Fibroblast of pulmonary artery (primary cell): ENCODE results near the gene C5.

Experiments used
- DNase-seq: peaks from one replicate; pipeline ENCODE4 v3.0.0-alpha.2; 2010; ENCODE audit warnings: low read depth
- H3K4me3 ChIP-seq: replicated peaks from 2 replicates; pipeline ENCODE4 v1.5.1; 2011; ENCODE audit warnings: low read depth, mild to moderate bottlenecking, control low read depth, low read length, moderate library complexity
- TF ChIP-seq, protein P1 (sequence below): IDR thresholded peaks from 2 replicates; pipeline ENCODE4 v1.5.1; 2011; ENCODE audit warnings: mild to moderate bottlenecking, control low read depth, low read length, inconsistent platforms; ENCODE audit errors: missing control alignments

C5 gene

DNA sequence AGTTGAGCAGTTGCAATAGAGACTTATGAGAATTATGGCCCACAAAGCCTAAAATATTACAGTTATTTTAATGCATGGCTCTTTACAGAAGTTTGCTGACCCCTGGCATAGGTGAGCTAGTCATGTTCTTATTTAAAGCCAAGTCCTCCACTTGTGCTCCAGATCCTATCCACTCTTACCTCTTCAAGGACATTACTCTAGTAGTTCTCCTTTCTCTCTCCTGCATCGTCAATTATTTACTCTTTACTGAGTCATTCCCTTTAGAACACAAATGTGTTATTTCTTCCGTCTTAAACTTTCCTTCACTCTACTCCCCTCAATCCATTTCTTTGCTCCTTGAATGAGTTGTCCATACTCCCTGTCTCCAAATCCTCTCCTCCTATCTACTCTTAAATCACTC lies 102.9 kb downstream of the C5 start:
- no peak overlapping the region for H3K4me3 ChIP-seq
- no peak for DNase-seq
- TF ChIP-seq, protein P1, sequence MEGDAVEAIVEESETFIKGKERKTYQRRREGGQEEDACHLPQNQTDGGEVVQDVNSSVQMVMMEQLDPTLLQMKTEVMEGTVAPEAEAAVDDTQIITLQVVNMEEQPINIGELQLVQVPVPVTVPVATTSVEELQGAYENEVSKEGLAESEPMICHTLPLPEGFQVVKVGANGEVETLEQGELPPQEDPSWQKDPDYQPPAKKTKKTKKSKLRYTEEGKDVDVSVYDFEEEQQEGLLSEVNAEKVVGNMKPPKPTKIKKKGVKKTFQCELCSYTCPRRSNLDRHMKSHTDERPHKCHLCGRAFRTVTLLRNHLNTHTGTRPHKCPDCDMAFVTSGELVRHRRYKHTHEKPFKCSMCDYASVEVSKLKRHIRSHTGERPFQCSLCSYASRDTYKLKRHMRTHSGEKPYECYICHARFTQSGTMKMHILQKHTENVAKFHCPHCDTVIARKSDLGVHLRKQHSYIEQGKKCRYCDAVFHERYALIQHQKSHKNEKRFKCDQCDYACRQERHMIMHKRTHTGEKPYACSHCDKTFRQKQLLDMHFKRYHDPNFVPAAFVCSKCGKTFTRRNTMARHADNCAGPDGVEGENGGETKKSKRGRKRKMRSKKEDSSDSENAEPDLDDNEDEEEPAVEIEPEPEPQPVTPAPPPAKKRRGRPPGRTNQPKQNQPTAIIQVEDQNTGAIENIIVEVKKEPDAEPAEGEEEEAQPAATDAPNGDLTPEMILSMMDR: no peak

DNA sequence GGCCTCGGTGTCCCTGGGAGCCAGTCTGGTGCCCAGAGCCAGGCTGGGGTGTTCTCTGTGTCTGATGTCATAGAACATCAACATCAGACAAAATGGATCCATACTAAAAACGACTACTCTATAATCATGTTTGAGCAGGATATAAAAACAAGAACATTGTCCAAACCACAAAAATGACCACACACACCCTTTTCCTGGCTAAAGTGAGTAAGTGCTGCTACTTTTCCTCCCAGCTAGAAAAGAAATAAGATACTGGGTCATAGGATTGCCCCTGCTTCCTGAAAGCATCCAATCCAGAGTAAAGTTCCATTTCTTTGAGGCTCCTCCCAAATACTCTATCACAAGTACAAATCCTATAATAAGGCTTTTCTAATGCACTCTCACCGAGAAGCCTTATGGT lies 103.8 kb downstream of the C5 start:
- peak; percentile 54 for DNase-seq
- H3K4me3 ChIP-seq: no peak overlapping the region
- TF ChIP-seq, protein P1: no peak

DNA sequence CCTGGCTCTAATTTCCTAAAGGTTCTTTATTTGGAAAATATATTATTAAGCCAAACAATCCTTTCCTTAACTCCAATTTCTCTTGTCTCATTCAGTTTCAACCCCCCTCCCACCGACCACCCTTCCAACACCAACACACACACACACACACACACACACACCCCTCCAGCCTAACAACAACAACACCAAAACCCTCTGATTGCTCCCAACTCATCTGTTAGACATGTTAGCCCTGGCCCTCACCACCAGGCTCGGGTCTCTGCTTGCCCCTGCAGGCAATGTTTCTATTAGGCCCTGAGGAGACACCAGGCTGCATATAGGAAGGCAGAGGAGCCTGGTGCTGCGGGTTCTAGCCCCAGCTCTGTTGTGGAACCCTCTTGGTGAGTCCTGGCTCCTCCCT lies 105.1 kb downstream of the C5 start:
- H3K4me3 ChIP-seq: no peak overlapping the region
- TF ChIP-seq, protein P1: no peak
- no peak for DNase-seq

DNA sequence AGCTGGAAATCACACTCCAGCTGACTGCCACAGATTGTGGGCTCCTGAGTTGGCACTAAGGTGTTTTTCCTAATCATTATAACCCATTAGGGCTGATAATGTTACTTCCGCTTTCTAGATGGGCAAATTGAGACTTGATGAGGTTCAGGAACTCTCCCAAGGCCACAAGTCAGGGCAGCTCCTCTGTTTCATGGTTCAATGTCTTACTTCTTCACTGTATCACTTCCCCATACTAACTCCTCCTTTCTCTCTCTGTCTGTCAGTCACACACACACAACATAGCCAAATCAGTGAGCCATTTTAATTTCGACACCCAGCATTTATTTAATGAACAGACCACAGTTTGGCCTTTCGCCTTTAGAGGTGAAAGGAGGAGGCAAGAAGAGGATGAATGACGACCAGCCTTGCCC lies 105.6 kb downstream of the C5 start:
- DNase-seq: no peak
- TF ChIP-seq, protein P1: no peak
- no peak overlapping the region for H3K4me3 ChIP-seq

DNA sequence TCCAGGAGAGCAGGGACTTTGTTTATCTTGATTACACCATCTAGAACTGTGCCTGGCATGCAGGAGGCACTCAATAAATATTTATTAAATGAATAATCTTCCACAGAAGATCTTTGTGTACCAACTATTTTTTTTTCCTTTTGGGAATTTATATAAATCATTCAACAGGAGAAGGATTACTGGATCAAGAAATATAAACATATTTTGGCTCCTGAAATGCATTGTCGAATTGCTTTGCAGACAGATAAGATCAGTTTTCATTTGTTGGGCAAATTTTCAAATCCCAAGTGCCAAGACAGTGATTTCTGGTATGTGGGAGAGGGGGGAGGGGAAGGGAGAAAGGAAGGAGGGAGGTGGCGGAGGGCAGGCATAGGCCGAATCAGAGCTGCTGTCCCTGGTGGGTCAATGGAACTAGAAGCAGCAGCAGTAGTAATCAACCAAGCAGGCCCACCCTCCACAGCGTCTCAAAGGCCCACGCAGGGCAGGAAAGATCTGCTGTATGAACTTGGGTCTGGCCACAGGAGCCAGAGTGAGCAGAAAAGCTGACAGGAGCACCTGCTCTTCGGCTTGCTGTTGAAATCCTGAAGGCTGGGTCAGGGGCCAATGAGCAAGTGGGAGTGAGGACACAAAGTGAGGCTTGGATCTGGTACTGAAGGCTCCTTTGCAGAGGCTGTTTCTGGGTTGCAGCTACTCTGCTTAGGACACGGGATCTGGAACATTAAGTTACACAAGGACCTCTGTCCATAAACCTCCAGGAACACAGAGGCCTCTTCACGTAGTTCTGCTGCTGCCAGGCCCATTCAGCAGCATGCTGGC lies 107.7 kb downstream of the C5 start:
- no peak overlapping the region for H3K4me3 ChIP-seq
- TF ChIP-seq, protein P1: no peak
- no peak for DNase-seq

DNA sequence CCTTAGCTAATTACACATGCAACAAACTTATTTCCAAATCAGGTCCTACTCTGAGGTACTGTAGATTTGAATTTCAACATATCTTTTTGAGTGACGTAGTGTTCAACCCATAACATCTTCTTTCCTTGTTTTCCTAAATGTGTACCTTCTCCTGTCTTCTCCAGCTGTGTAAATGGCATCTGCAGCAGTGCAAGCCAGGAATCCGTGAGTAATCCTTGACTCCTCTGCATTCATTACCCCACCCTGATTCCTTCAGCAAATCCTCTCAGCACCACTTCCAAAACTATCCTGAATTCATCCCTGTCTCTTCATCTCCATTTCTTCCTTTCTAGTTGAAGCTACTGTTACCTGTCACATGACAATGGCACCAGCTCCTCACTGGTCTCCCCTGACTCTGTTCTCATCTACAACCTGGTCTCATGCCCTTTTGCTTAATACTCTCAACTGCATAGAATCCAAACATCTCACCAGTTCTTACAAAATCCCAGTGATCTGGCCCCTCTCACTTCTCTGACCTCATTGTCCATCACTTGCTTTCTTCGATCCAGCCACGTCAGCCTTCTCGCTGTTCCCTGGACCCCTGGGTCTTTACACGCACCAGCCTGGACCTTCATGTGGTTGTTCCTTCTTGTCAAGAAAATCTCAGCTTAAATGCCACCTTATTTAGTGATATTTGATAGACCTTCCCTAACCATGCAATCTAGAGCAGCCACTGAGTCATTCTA lies 108.9 kb downstream of the C5 start:
- no peak overlapping the region for H3K4me3 ChIP-seq
- DNase-seq: peak; percentile 63
- TF ChIP-seq, protein P1: no peak
